Fibroblast of lung (primary cell): ENCODE data around the gene NCK2.

ENCODE experiments used
- CTCF ChIP-seq, 2 donors: IDR thresholded peaks in 1 of 2; conservative IDR thresholded peaks in 1 of 2; 1 replicate in 1 of 2; 2 replicates in 1 of 2; pipeline ENCODE4 v1.5.1; 2011 to 2012; ENCODE audit warnings: low read length in 2 of 2, control low read depth in 1 of 2, inconsistent platforms in 1 of 2, low read depth in 1 of 2, mild to moderate bottlenecking in 1 of 2
- EZH2 ChIP-seq: IDR thresholded peaks from 2 replicates; pipeline ENCODE4 v1.5.1; 2012; ENCODE audit warnings: low read length, control low read depth, mild to moderate bottlenecking; ENCODE audit errors: missing control alignments

- TF ChIP-seq CTCF (conservative IDR thresholded peaks at IDR 0.05 in 1 of 2, IDR thresholded peaks at IDR 0.05 in 1 of 2; ENCODE audit: low read depth in 1 of 2, low read length in 2 of 2) (no peak), EZH2 (no peak)
Measured at GRCh38 chr2:105794926-105795574, 50.3 kb downstream of the NCK2 start.
